ENCODE results near the gene HTT.

Gene HTT

DNA sequence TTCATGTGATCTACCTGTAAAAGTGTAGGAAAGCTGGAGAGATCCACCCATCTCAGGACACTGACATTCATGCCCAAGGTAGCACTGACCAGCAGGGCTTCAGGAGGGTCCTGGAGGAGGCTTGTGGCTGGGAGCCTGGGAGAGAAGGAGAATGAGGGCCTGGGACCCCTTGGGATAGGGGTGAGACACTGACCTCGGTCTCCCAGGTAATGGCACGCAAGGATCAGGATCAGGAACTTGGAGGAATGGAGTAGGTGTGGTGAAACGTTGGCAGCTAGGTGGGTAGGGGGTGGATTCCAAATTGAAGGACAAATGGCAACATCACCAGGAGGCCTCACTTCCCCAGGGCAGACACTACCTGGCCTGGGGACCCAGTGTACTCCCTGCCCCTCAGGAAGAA lies 206.0 kb downstream of the HTT start:
- no peak for DNase-seq

DNA sequence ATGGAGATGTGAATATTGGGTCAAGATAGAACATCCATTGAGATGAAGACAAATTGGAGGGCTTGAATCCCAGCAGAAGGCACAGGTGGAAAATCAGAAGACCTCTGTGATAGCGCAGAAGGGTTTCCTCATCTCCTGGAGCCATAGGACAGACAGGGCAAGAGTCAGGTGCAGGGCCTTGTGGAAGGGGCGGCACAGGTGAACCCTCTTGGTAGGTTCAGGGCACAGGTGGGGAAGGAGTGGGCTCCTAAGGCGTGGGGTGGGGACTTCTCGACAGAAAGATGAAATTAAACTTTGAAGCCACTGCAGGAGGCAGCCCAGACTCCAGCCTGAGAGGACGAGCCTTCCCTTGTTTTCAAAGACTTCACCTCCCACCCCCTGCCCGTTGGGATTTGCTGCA lies 209.0 kb downstream of the HTT start:
- DNase-seq: no peak

GRCh38 chr4:3283916-3284315 lies 209.4 kb downstream of the HTT start:
- no peak for DNase-seq

DNA sequence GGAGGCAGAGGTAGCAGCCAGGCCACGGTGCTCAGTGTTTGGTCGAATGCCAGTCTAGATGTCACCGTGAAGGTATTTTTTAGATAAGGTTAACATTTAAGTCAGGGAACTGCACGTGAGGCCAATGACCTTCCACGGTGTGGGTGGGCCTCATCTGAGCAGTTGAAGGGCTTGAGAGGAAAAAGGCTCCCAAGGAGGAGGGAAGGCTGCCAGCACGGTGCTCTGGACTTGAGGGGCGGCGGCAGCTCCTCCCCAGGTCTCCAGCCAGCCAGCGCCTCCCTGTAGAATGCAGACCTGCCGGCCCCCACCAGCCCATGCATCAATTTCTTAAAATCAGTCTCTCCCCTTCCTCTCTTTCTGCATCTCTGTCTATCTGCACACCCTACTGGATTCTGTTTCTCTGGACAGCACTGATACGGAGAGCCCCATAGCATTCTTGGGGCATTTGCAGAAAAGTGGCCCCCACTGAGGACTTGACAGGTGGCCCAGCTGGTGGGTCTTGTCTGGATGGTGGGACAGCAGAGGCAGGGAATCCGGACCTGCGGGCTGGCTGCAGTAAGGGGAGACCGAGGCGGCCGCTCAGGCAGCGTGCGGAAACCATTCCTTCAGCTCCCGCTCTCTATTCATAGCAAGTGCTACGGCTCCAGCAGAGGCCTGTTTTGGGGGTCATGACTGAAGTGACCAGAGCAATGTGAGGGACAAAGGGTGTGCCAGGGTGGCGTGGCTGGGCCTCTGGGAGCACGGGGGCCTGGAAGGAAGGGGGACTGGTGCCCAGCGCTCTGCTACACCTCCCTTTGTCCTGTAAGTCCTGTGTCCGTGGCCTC lies 210.5 kb downstream of the HTT start:
- no peak for DNase-seq

- DNase-seq: no peak
Observed at GRCh38 chr4:3285558-3286334, 211.3 kb downstream of the HTT start.

DNA sequence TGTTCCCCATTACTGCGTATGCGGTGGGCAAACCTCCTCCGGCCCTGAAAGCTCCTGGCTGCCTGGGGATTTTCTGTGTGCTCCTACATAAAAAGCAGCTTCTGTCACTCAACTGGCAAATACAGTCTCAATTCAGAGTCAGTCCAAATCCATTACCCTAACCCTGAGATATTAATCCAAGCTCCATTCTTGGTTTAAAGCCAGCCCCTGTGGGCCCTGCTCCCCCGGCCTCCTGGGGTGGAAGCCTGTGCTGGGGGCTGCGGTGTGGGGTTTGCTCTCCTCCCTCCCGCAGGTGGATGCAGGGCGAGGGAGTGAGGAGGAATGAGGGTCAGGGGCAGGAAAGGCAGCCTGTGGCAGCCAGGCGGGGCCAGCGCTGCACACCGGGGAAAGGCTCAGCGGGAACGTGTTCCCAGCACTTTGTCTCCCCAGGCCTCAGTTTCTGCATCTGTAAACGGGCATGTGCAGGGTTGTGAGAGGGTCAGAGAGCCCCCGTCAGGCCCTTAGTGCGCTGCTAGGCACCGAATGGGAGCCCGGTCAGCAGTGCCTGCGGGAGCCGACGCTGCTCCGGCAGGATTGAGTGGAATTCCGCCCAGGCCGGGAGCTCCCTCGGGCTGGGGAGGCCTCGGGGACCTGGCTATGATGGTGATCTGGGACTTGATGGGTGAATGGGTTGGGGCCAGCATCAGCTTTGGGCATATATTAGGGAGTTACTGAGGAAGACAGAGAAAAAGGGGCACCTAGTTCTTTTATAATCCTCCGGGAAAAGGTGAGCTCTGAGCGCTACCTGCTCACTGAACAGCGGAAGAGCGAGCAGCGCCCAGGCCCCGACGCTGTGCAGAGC lies 212.1 kb downstream of the HTT start:
- no peak for DNase-seq

GRCh38 chr4:3287271-3287971 lies 212.9 kb downstream of the HTT start:
- DNase-seq: no peak

GRCh38 chr4:3287972-3288570 lies 213.6 kb downstream of the HTT start:
- DNase-seq: no peak

DNA sequence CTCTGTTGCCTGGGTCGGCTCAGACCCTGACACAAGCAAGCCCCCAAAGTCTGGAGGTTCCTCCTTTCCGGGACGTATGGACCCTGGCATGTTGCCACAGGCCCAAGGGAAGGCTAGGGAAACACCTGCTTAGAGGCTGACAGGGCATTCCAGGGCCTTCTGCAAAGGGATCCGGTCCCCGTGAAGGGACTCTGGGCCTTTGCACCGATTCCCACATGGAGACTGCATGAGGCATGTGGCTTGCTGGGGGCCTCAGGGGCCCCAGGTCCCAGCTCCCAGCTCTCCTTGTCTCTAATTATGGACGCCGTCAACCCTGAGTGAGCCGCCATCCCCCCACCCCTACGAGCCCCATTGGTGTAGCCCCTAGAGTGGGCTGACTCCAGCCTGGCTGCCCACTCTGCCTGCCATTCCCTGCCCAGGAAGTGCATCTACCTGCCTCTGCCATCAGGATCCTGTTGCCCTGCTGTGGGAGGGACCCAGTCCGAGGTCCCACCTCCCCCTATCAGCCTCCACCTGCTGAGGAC lies 214.2 kb downstream of the HTT start:
- no peak for DNase-seq

- DNase-seq: no peak
Observed at GRCh38 chr4:3290476-3290875, 216.0 kb downstream of the HTT start.

DNA sequence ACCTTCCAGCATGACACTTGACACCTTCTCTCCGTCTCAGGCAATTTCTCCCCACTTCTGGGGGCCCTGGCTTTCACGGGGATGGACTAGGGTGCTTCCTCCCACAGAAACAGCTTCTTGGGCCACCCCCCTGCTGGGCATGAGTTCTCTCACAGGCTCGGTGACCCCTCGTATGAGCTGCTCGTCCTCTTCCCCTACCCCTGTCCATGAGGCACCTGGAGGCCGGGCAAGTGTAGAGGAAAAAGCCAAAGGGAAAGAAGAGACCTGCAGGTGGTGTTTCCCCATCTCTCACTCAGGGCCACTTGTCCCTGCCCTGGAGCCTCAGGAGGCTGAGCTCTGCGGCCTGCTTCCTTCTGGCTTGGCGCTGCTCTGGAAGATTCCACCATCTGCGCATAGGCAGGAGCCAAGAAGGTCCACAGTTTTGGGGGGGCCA lies 216.4 kb downstream of the HTT start:
- DNase-seq: no peak

- DNase-seq: no peak
Observed at GRCh38 chr4:3291411-3291968, 217.0 kb downstream of the HTT start.

DNA sequence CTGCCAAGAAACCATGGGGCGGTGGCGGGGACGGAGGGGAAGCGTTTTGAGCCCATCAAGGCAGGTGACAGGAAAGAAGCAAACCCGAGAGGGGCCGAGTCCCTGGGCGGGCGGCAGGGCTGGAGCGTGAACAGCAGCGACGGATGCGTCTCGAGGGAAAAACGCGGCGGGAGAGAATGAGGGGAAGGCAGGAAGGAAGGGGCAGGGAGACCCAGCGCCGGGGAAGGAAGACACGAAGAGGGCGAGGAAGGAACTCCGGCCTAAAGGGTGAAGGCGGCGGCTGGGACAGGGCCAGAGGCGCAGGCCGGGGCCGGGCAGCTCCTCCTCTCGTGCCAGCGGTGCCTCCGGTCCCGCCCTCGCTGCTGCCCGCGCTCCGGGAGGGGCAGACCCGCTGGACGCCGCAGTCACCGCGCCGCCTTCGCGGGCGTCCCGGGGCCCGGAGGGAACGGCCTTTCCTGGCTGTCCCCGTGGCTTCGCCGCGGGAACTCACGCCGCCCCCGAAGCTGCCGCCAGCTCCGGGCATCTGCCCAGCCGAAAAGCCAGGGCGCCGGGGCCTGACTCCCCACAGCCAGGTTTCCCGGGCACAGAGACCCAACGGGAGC lies 217.6 kb downstream of the HTT start:
- no peak for DNase-seq

- DNase-seq: peak; percentile 58
Observed at GRCh38 chr4:3292571-3293400, 218.3 kb downstream of the HTT start, which contains the start of gene RGS12. Gene RGS12, plus strand, starts transcription at chr4:3293021. Its CDS starts 23,150 bp downstream, at chr4:3316171.
